ENCODE results near the gene TANGO2.

The TANGO2 gene

GRCh38 chr22:20027966-20028854 is 7.3 kb downstream of the TANGO2 start:
- no peak for DNase-seq (ENCODE audit: low read depth)

GRCh38 chr22:20028855-20029549 is 8.1 kb downstream of the TANGO2 start:
- no peak for DNase-seq (ENCODE audit: low read depth)

GRCh38 chr22:20029550-20030225 is 8.8 kb downstream of the TANGO2 start:
- no peak for DNase-seq (ENCODE audit: low read depth)

- DNase-seq (ENCODE audit: low read depth) = no peak
Measured at GRCh38 chr22:20031732-20032406, 11.0 kb downstream of the TANGO2 start.

- no peak for DNase-seq (ENCODE audit: low read depth)
Measured at GRCh38 chr22:20032407-20032991, 11.6 kb downstream of the TANGO2 start.

- no peak for DNase-seq (ENCODE audit: low read depth)
Measured at GRCh38 chr22:20033045-20033706, 12.3 kb downstream of the TANGO2 start.

GRCh38 chr22:20034143-20034542 is 13.2 kb downstream of the TANGO2 start:
- DNase-seq (ENCODE audit: low read depth) = no peak

- DNase-seq (ENCODE audit: low read depth) = no peak
Measured at GRCh38 chr22:20035375-20036083, 14.6 kb downstream of the TANGO2 start.

GRCh38 chr22:20036084-20036482 is 15.2 kb downstream of the TANGO2 start:
- DNase-seq (ENCODE audit: low read depth) = no peak

GRCh38 chr22:20036535-20037392 is 15.9 kb downstream of the TANGO2 start:
- no peak for DNase-seq (ENCODE audit: low read depth)

- DNase-seq (ENCODE audit: low read depth) = no peak
Measured at GRCh38 chr22:20037419-20037818, 16.5 kb downstream of the TANGO2 start.

GRCh38 chr22:20038574-20038973 is 17.7 kb downstream of the TANGO2 start:
- no peak for DNase-seq (ENCODE audit: low read depth)

GRCh38 chr22:20039683-20040325 is 18.9 kb downstream of the TANGO2 start:
- no peak for DNase-seq (ENCODE audit: low read depth)

- no peak for DNase-seq (ENCODE audit: low read depth)
Measured at GRCh38 chr22:20040327-20041200, 19.7 kb downstream of the TANGO2 start.

GRCh38 chr22:20043057-20043996 is 22.4 kb downstream of the TANGO2 start:
- DNase-seq (ENCODE audit: low read depth) = no peak

- DNase-seq (ENCODE audit: low read depth) = no peak
Measured at GRCh38 chr22:20043997-20044342, 23.1 kb downstream of the TANGO2 start.

All from stimulated activated CD4-positive, alpha-beta T cell treated with anti-CD3 and anti-CD28 coated beads, Interleukin-2, amount 100 ng/mL, for 4 hours (primary cell).